Ishikawa (cell line): ENCODE results near the gene BTAF1.

Experiments used
- CEBPB ChIP-seq: IDR thresholded peaks from 2 replicates; pipeline ENCODE4 v1.6.1; 2012
- CREB1 ChIP-seq: IDR thresholded peaks from 2 replicates; pipeline ENCODE4 v1.6.1; 2012; ENCODE audit warnings: low read depth
- EGR1 ChIP-seq: IDR thresholded peaks from 2 replicates; pipeline ENCODE4 v1.6.1; 2012
- EP300 ChIP-seq: IDR thresholded peaks from 2 replicates; pipeline ENCODE4 v1.6.1; 2012; ENCODE audit warnings: borderline replicate concordance
- FOXM1 ChIP-seq: IDR thresholded peaks from 2 replicates; pipeline ENCODE4 v1.6.1; 2012; ENCODE audit warnings: low read depth, borderline replicate concordance
- NFIC ChIP-seq: IDR thresholded peaks from 2 replicates; pipeline ENCODE4 v1.6.1; 2012
- RAD21 ChIP-seq: IDR thresholded peaks from 2 replicates; pipeline ENCODE4 v1.6.1; 2012; ENCODE audit warnings: low read depth
- TAF1 ChIP-seq: IDR thresholded peaks from 2 replicates; pipeline ENCODE4 v1.6.1; 2012; ENCODE audit warnings: low read depth, mild to moderate bottlenecking
- TCF12 ChIP-seq: IDR thresholded peaks from 2 replicates; pipeline ENCODE4 v1.6.1; 2012; ENCODE audit warnings: low read depth
- TEAD4 ChIP-seq: IDR thresholded peaks from 2 replicates; pipeline ENCODE4 v1.6.1; 2012
- USF1 ChIP-seq: IDR thresholded peaks from 2 replicates; pipeline ENCODE4 v1.6.1; 2012
- YY1 ChIP-seq: IDR thresholded peaks from 2 replicates; pipeline ENCODE4 v1.6.1; 2012; ENCODE audit warnings: low read depth
- ZBTB7A ChIP-seq: IDR thresholded peaks from 2 replicates; pipeline ENCODE4 v1.6.1; 2012; ENCODE audit warnings: low read depth
- TF ChIP-seq, protein P1 (sequence below): IDR thresholded peaks from 2 replicates; pipeline ENCODE4 v1.6.1; 2012; ENCODE audit warnings: low read depth, mild to moderate bottlenecking
- TF ChIP-seq, protein P2 (sequence below): IDR thresholded peaks from 2 replicates; pipeline ENCODE4 v1.6.1; 2012

The BTAF1 gene

GRCh38 chr10:91941426-91941825 is 17.9 kb downstream of the BTAF1 start:
- TF ChIP-seq YY1, result no peak
- TF ChIP-seq, protein P1, sequence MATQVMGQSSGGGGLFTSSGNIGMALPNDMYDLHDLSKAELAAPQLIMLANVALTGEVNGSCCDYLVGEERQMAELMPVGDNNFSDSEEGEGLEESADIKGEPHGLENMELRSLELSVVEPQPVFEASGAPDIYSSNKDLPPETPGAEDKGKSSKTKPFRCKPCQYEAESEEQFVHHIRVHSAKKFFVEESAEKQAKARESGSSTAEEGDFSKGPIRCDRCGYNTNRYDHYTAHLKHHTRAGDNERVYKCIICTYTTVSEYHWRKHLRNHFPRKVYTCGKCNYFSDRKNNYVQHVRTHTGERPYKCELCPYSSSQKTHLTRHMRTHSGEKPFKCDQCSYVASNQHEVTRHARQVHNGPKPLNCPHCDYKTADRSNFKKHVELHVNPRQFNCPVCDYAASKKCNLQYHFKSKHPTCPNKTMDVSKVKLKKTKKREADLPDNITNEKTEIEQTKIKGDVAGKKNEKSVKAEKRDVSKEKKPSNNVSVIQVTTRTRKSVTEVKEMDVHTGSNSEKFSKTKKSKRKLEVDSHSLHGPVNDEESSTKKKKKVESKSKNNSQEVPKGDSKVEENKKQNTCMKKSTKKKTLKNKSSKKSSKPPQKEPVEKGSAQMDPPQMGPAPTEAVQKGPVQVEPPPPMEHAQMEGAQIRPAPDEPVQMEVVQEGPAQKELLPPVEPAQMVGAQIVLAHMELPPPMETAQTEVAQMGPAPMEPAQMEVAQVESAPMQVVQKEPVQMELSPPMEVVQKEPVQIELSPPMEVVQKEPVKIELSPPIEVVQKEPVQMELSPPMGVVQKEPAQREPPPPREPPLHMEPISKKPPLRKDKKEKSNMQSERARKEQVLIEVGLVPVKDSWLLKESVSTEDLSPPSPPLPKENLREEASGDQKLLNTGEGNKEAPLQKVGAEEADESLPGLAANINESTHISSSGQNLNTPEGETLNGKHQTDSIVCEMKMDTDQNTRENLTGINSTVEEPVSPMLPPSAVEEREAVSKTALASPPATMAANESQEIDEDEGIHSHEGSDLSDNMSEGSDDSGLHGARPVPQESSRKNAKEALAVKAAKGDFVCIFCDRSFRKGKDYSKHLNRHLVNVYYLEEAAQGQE, result no peak
- TF ChIP-seq USF1, result no peak
- TF ChIP-seq, protein P2, sequence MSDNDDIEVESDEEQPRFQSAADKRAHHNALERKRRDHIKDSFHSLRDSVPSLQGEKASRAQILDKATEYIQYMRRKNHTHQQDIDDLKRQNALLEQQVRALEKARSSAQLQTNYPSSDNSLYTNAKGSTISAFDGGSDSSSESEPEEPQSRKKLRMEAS, result no peak
- no peak for TF ChIP-seq TAF1
- no peak for TF ChIP-seq TEAD4
- no peak for TF ChIP-seq TCF12
- no peak for TF ChIP-seq CREB1
- TF ChIP-seq CEBPB, result no peak
- TF ChIP-seq EP300, result no peak
- no peak for TF ChIP-seq ZBTB7A
- no peak for TF ChIP-seq EGR1
- no peak for TF ChIP-seq RAD21

GRCh38 chr10:91944880-91945630 is 21.5 kb downstream of the BTAF1 start:
- TF ChIP-seq CREB1 (no peak), EP300 (no peak), FOXM1 (no peak), NFIC (no peak), TEAD4 (no peak), TAF1 (no peak), TCF12 (no peak), YY1 (no peak), ZBTB7A (no peak), RAD21 (no peak), EGR1 (no peak), CEBPB (no peak), USF1 (no peak)
- TF ChIP-seq, protein P1, result no peak
- TF ChIP-seq, protein P2, result no peak

DNA sequence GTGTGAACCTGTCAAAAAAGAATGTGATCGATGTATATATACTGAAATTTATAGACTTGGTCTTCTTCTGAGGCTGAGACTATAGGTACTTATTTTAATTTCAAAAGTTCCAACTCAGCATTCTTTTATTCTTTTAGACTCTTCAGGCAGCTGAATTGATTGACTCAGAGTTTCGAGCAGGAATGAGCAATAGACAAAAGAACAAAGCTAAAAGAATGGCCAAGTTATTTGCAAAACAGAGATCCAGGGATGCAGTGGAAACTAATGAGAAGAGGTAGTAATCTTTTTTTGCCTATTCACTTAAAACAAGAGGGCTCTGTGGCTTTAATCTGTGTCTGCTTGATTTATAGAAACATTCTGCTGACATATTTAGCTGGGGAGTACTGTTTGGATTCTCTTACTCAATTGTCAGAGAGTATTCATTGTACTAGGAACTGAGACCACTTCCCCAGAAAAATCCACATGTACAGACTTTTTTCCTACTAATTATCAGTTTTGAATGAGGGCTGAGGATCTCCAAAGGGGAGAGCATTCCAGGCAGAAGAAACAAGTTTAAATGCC is 30.1 kb downstream of the BTAF1 start:
- no peak for TF ChIP-seq YY1
- TF ChIP-seq RAD21, result no peak
- no peak for TF ChIP-seq EP300
- no peak for TF ChIP-seq CREB1
- TF ChIP-seq EGR1, result no peak
- TF ChIP-seq ZBTB7A, result no peak
- no peak for TF ChIP-seq TAF1
- TF ChIP-seq, protein P1, result no peak

GRCh38 chr10:91955114-91955513 is 31.5 kb downstream of the BTAF1 start:
- TF ChIP-seq ZBTB7A (no peak), TAF1 (no peak), YY1 (no peak), EGR1 (no peak), CEBPB (no peak), USF1 (no peak), TCF12 (no peak), FOXM1 (no peak), RAD21 (no peak), EP300 (no peak), CREB1 (no peak), NFIC (no peak), TEAD4 (no peak)
- TF ChIP-seq, protein P1, result no peak
- TF ChIP-seq, protein P2, result no peak
